GM19463 (cell line): ENCODE data around the gene FKBP5.
"Not testable (repeated sequence)": the region's sequence is repeated elsewhere in the genome, so short reads cannot be mapped to it uniquely, and the experiment has no call there.

ENCODE experiments used
- ATAC-seq: cut with Tn5 transposase; IDR thresholded peaks from one replicate; pipeline ENCODE4 v1.9.1; 2021; ENCODE audit warnings: mild to moderate bottlenecking, moderate library complexity; ENCODE audit not compliant: unreplicated experiment

The FKBP5 gene

GRCh38 chr6:35724059-35724458 is 35.3 kb upstream of the FKBP5 start:
- ATAC-seq = no peak

GRCh38 chr6:35723587-35723986 is 34.9 kb upstream of the FKBP5 start:
- no peak for ATAC-seq

GRCh38 chr6:35722121-35722761 is 33.5 kb upstream of the FKBP5 start:
- no peak for ATAC-seq

- peak; percentile 64 for ATAC-seq
Measured at GRCh38 chr6:35719830-35720733, 31.4 kb upstream of the FKBP5 start.

GRCh38 chr6:35719404-35719829 is 30.7 kb upstream of the FKBP5 start:
- peak; percentile 34 for ATAC-seq

- no peak for ATAC-seq
Measured at GRCh38 chr6:35718911-35719381, 30.2 kb upstream of the FKBP5 start.

GRCh38 chr6:35718375-35718736 is 29.6 kb upstream of the FKBP5 start:
- ATAC-seq = no peak

GRCh38 chr6:35717449-35718374 is 29.0 kb upstream of the FKBP5 start:
- no peak for ATAC-seq

GRCh38 chr6:35716798-35717197 is 28.1 kb upstream of the FKBP5 start:
- ATAC-seq = no peak

- ATAC-seq = no peak
Measured at GRCh38 chr6:35713006-35713767, 24.5 kb upstream of the FKBP5 start.

GRCh38 chr6:35711731-35712130 is 23.0 kb upstream of the FKBP5 start:
- no peak for ATAC-seq

GRCh38 chr6:35710241-35710847 is 21.6 kb upstream of the FKBP5 start:
- no peak for ATAC-seq

GRCh38 chr6:35708585-35708984 is 19.9 kb upstream of the FKBP5 start:
- ATAC-seq = no peak

- no peak for ATAC-seq
Measured at GRCh38 chr6:35707714-35708407, 19.1 kb upstream of the FKBP5 start.

GRCh38 chr6:35706468-35706867 is 17.8 kb upstream of the FKBP5 start:
- no peak for ATAC-seq

GRCh38 chr6:35703554-35703953 is 14.8 kb upstream of the FKBP5 start:
- no peak for ATAC-seq

- no peak for ATAC-seq
Measured at GRCh38 chr6:35698858-35699257, 10.1 kb upstream of the FKBP5 start.

- not testable (repeated sequence) for ATAC-seq
Measured at GRCh38 chr6:35698430-35698829, 9.7 kb upstream of the FKBP5 start.

- no peak for ATAC-seq
Measured at GRCh38 chr6:35694462-35694861, 5.7 kb upstream of the FKBP5 start.
